GM12872 (cell line): ENCODE measurements around the gene SBF2.

Experiments
- TF ChIP-seq, protein P1 (sequence below): IDR thresholded peaks from 3 replicates; pipeline ENCODE4 v1.5.1; 2011; ENCODE audit warnings: low read depth, mild to moderate bottlenecking, low read length, moderate library complexity; ENCODE audit not compliant: insufficient read depth

The SBF2 gene

DNA sequence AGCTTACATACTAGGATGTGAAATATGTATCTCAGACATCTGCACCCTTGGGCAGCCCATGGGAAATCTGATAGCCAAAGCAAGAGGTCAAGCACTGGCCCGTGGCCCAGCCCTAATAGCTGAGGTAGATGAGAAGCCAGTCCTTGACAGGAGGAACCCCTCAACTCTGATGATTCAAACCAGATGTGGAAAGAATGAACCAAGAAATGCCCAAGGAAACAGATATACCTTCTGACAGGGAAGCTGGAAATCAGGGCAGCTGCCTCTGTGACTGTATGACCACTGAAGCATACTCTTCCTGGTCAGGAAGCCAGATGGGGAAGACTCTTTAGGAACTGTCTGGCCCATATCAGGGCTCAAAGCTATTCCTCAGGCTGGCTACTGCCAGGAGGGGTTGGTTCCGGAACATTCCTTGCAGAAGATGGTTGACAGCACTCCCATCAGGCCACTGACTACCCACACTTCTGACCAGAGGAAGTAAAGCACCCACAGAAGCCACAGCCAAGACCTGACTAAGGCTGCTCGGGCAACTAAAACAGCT lies 506.0 kb downstream of the SBF2 start:
- TF ChIP-seq, protein P1, sequence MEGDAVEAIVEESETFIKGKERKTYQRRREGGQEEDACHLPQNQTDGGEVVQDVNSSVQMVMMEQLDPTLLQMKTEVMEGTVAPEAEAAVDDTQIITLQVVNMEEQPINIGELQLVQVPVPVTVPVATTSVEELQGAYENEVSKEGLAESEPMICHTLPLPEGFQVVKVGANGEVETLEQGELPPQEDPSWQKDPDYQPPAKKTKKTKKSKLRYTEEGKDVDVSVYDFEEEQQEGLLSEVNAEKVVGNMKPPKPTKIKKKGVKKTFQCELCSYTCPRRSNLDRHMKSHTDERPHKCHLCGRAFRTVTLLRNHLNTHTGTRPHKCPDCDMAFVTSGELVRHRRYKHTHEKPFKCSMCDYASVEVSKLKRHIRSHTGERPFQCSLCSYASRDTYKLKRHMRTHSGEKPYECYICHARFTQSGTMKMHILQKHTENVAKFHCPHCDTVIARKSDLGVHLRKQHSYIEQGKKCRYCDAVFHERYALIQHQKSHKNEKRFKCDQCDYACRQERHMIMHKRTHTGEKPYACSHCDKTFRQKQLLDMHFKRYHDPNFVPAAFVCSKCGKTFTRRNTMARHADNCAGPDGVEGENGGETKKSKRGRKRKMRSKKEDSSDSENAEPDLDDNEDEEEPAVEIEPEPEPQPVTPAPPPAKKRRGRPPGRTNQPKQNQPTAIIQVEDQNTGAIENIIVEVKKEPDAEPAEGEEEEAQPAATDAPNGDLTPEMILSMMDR: no peak

DNA sequence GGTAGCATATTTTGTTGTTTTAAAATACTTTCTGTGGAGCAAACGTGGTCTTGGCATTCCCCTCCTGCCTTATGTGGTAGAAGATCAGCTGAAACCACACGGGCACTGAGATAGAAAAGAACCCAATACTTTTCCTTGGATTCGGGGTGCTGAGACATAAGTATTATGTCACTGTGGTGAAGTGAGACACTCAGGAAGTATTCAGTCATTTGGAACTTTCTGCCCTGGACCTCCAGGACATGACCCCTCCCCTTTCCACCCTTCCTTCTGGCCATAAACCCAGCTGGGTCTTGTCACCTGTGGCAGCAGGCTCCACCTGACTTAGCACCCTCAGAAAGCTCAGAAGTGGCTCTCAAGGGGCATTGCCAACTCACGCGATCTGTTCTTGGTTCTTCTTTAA lies 506.8 kb downstream of the SBF2 start:
- TF ChIP-seq, protein P1: no peak

DNA sequence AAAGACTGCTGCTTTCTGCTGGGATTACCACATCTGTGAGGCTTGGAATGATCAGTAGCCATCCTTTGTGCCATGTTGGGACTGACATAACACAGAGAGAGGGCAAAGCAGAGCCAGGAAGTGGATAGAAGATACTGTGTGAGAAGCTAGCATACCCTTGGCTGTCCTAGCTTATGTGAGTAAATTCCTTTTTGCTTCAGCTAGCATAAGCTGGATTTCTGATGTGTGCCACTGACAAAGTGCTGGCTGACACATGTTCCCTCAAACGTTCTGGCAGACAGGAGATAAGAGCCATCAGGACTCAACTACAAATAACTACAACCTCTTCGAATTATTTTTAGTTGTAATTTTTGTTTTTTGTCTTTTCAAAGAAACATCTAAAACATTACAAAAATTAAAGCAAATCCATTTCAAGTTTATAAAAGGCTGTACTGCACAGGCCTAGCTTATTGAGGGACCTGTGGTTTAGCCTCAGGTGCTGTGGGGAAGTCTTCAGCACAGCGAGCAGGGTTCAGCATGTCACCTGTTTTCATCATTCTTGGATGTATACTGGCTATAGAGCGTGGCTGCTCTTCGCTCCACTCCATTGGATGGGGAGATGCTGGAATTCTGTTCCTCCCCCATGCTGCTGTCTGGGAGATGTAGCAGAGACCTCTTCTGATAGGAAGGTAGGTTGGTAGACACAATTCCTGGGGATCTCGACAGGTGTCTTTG lies 509.3 kb downstream of the SBF2 start:
- TF ChIP-seq, protein P1: no peak

DNA sequence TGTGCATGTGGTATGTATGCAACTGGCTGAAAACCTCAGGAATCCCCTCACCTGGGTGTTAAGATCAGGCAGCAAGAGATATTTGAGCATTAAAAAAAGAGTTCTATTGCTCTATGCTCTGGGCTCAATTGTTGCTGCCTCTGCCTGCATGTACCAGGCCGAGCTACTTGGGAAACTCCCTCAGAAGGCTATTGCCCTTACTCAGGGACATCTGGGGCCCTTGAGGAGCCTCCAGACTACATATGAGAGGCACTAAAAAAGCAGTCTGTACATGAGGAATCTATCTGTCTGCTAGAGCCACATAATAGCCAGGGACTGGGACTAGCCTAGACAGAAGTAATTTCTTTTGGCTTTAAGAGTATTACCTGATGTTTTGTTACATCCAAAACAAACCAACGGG lies 510.0 kb downstream of the SBF2 start:
- TF ChIP-seq, protein P1: no peak

DNA sequence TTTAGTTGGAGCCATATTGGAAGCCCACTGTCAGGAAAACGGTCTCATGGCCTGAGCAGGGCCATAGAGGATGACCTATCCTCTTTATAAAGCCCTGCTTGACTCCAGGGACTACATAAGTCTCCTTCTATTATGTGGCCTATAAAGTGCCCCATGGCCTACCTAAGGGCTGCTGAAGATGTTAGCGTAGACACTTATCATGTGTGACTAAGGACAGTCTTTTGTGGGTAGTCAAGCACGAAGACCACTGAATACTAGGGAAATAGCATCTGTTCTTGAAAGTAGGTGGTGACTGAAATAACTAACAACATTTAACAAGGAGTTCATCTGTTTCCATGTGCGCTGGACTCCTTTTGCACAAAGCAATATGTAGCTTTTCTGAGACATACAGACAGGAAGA lies 513.1 kb downstream of the SBF2 start:
- TF ChIP-seq, protein P1: no peak

DNA sequence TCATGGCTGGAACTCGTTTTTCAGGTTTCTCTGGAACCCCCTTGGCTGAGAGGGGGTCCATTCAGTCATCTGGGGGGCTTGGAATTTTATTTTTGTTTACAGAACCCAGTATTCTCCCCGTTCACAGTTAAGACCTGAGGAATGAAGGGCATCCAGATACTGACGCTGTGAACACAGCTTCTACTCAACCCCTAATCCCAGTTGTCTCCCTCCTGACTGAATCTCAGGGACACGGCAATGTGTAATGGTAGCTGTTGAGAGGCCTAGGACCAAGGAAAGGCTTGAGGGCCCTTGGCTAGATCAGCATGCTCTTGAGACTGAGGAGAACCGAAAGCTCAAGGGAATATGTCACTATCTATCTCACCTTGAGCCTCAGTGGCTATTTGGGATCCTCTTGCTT lies 516.5 kb downstream of the SBF2 start:
- TF ChIP-seq, protein P1: no peak

DNA sequence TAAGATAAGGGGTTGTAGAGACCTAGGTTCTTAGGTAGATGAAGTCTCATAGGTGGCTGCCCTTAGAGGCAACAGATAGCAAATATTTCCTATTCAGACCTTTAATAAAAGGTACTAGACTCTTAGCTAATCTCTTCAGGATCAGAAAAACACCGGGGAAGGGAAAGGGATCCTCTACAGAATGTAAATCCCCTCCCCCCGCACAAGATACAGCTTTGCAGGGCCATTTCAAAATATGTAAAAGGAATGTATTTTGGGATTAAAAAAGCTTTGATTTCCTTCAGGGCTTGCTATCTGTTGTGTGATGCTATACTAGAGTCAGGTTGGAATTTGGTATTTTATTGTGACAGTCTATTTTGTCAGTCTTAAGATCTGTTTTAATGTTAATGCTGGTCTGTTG lies 517.0 kb downstream of the SBF2 start:
- TF ChIP-seq, protein P1: no peak
